HFFc6 (cell line): ENCODE measurements around the gene PPM1E. TPM values are rescaled to one million over a fixed set of nuclear protein-coding genes. Genes with fewer than 3 reads are reported as not detected.

ENCODE experiments used
- DNase-seq: peaks from one replicate; pipeline ENCODE4 v3.0.0-alpha.2; 2018
- H3K27ac Mint-ChIP-seq: 2 replicates; pipeline ENCODE4 v1.8.0; 2020; ENCODE audit warnings: mild to moderate bottlenecking, mixed read lengths
- H3K27me3 Mint-ChIP-seq: 2 replicates; pipeline ENCODE4 v1.8.0; 2021; ENCODE audit warnings: mild to moderate bottlenecking, moderate library complexity, mixed read lengths; ENCODE audit not compliant: insufficient read depth
- H3K36me3 Mint-ChIP-seq: 2 replicates; pipeline ENCODE4 v1.8.0; 2021; ENCODE audit warnings: low read depth, mixed read lengths
- H3K4me1 Mint-ChIP-seq: 2 replicates; pipeline ENCODE4 v1.8.0; 2020; ENCODE audit warnings: low read depth, mixed read lengths
- H3K4me3 Mint-ChIP-seq: 2 replicates; pipeline ENCODE4 v1.8.0; 2020; ENCODE audit warnings: mild to moderate bottlenecking, moderate library complexity, mixed read lengths
- H3K9me3 Mint-ChIP-seq: 2 replicates; pipeline ENCODE4 v1.8.0; 2020; ENCODE audit warnings: mild to moderate bottlenecking, mixed read lengths
- CTCF ChIP-seq: fragments of 200-600 bp; sonication (generic); IDR thresholded peaks from 2 replicates; pipeline ENCODE4 v1.5.0; 2021; ENCODE audit warnings: antibody characterized with exemption, mild to moderate bottlenecking
- total RNA-seq, 6 experiments: library from RNA; stranded (reverse); fragmentation: NEBNext Ultra II Directional; extraction: Animal tissue kit (Norgen Biotek cat#: 25700); gene quantifications; 2 replicates in 1 of 6; 3 replicates in 5 of 6; pipeline ENCODE4 v1.2.3, GENCODE V29; 2021

PPM1E gene
- total RNA-seq, 6 experiments from 2014 or later = not detected

GRCh38 chr17:59002848-59003247, 247.2 kb downstream of the PPM1E start:
- H3K9me3 Mint-ChIP-seq = no peaks in the 10 kb centered on the region
- H3K36me3 Mint-ChIP-seq = peaks cover 20% of the 10 kb centered on the region
- H3K27me3 Mint-ChIP-seq = no peaks in the 10 kb centered on the region
- DNase-seq = no peak
- H3K4me3 Mint-ChIP-seq = no peak overlapping the region
- no peak for TF ChIP-seq CTCF
- H3K27ac Mint-ChIP-seq = peak overlapping the region; percentile 45
- H3K4me1 Mint-ChIP-seq = peaks cover 51% of the 10 kb centered on the region

- Mint-ChIP-seq H3K36me3 (peaks cover 13% of the 10 kb centered on the region), H3K4me3 (no peak overlapping the region), H3K27me3 (no peaks in the 10 kb centered on the region), H3K9me3 (no peaks in the 10 kb centered on the region), H3K27ac (no peak overlapping the region), H3K4me1 (peaks cover 41% of the 10 kb centered on the region)
- DNase-seq = no peak
- TF ChIP-seq CTCF = no peak
Measured at GRCh38 chr17:59003860-59004259, 248.2 kb downstream of the PPM1E start.

- peaks cover 6% of the 10 kb centered on the region for H3K36me3 Mint-ChIP-seq
- peak overlapping the region; percentile 37; the same call in 1 of the 2 replicates for H3K27ac Mint-ChIP-seq
- no peaks in the 10 kb centered on the region for H3K27me3 Mint-ChIP-seq
Measured at GRCh38 chr17:59004338-59005111, 248.9 kb downstream of the PPM1E start.

GRCh38 chr17:59007995-59008394, 252.3 kb downstream of the PPM1E start:
- no peak for TF ChIP-seq CTCF
- H3K27me3 Mint-ChIP-seq = no peaks in the 10 kb centered on the region; the same call in 1 of the 2 replicates
- H3K4me1 Mint-ChIP-seq = peaks cover 24% of the 10 kb centered on the region
- H3K4me3 Mint-ChIP-seq = no peak overlapping the region
- no peaks in the 10 kb centered on the region for H3K9me3 Mint-ChIP-seq
- H3K27ac Mint-ChIP-seq = no peak overlapping the region
- H3K36me3 Mint-ChIP-seq = no peaks in the 10 kb centered on the region
- no peak for DNase-seq

More at GRCh38 chr17:59004338-59005111, 248.9 kb downstream of the PPM1E start:
- peak; percentile 21 for DNase-seq
- Mint-ChIP-seq H3K9me3 (no peaks in the 10 kb centered on the region), H3K4me3 (no peak overlapping the region), H3K4me1 (peaks cover 37% of the 10 kb centered on the region)
- TF ChIP-seq CTCF = peak; percentile 98

GRCh38 chr17:59008737-59009136, 253.1 kb downstream of the PPM1E start:
- TF ChIP-seq CTCF = no peak
- no peak overlapping the region for H3K27ac Mint-ChIP-seq
- H3K27me3 Mint-ChIP-seq = no peaks in the 10 kb centered on the region; the same call in 1 of the 2 replicates
- no peaks in the 10 kb centered on the region for H3K9me3 Mint-ChIP-seq
- DNase-seq = no peak
- H3K36me3 Mint-ChIP-seq = no peaks in the 10 kb centered on the region
- peaks cover 17% of the 10 kb centered on the region for H3K4me1 Mint-ChIP-seq
- H3K4me3 Mint-ChIP-seq = no peak overlapping the region
